GM23338 (cell line): Measurements from ENCODE around the gene EVC2.

Experiments used
- CREB1 ChIP-seq: fragments of 250-450 bp; sonication (Bioruptor Pico); IDR thresholded peaks from 2 replicates; pipeline ENCODE4 v1.5.0; 2020; ENCODE audit warnings: low read depth, mild to moderate bottlenecking, moderate library complexity
- CTCF ChIP-seq, 2 experiments: fragments of 200-600 bp in 1 of 2; sonication (generic) in 1 of 2; conservative IDR thresholded peaks; 2 replicates each; pipeline versions ENCODE4 v1.5.1 to v1.6.1; 2016 to 2017; ENCODE audit warnings: antibody characterized with exemption in 2 of 2, low read depth in 2 of 2, mild to moderate bottlenecking in 2 of 2, moderate library complexity in 1 of 2
- EZH2 ChIP-seq: fragments of 200-600 bp; sonication (generic); IDR thresholded peaks from one replicate; pipeline ENCODE4 v1.8.0; 2017; ENCODE audit warnings: antibody characterized with exemption, mild to moderate bottlenecking, low read depth; ENCODE audit not compliant: unreplicated experiment
- EZH2phosphoT487 ChIP-seq: fragments of 200-600 bp; sonication (generic); IDR thresholded peaks from one replicate; pipeline ENCODE4 v1.8.1; 2018; ENCODE audit warnings: antibody characterized with exemption; ENCODE audit not compliant: unreplicated experiment
- POLR2AphosphoS5 ChIP-seq: IDR thresholded peaks from 2 replicates; pipeline ENCODE4 v1.6.1; 2016; ENCODE audit warnings: antibody characterized with exemption, low read depth
- REST ChIP-seq: IDR thresholded peaks from one replicate; pipeline ENCODE4 v1.6.1; 2018; ENCODE audit warnings: antibody characterized with exemption; ENCODE audit not compliant: unreplicated experiment
- ZNF331 ChIP-seq: fragments of 250-450 bp; sonication (Bioruptor Pico); IDR thresholded peaks from 2 replicates; pipeline ENCODE4 v1.5.0; 2020; ENCODE audit warnings: low read depth, mild to moderate bottlenecking, moderate library complexity

DNA sequence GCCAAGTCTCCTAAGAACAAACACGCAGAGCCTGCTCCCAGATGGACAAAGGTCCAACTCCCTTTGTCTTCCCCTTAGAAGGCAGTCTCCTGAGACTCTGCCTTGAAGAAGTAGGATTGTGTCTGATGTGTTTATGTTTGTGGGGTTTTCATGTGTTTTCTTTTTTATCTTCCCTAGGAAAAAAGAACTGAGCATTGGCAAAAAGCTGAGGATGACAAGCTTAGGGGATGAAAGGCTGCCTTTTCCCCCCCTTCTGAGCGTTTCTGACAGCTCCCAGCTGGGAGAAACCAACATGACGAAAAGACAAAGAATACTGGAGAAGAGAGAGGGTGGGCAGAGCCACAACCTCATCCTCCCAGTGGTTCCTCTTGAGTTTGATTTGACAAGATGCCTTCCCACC, 181.1 kb downstream of the EVC2 start:
- TF ChIP-seq CTCF (conservative IDR thresholded peaks at IDR 0.05; ENCODE audit: low read depth in 2 of 2) (no peak), EZH2 (no peak), ZNF331 (no peak), POLR2AphosphoS5 (no peak), EZH2phosphoT487 (no peak), CREB1 (CRISPR knock-in tag) (no peak), REST (no peak)
